H9 (cell line): Measurements from ENCODE around the gene SMYD1. TPM values are rescaled to one million over a fixed set of nuclear protein-coding genes. Genes with fewer than 3 reads are reported as not detected.

ENCODE experiments used
- DNase-seq: peaks from one replicate; pipeline ENCODE4 v3.0.0-alpha.2; 2017
- H2AFZ ChIP-seq: one replicate; pipeline ENCODE4 v1.6.1; 2013; ENCODE audit warnings: mild to moderate bottlenecking, low read length, control low read depth, moderate library complexity
- H2AK5ac ChIP-seq: 2 replicates; pipeline ENCODE4 v1.6.1; 2013; ENCODE audit warnings: low read length, control low read depth, mixed read lengths; ENCODE audit not compliant: insufficient read length
- H2BK120ac ChIP-seq: one replicate; pipeline ENCODE4 v1.6.1; 2013; ENCODE audit warnings: low read depth, mild to moderate bottlenecking, low read length, control low read depth, inconsistent platforms; ENCODE audit not compliant: poor library complexity, severe bottlenecking
- H2BK12ac ChIP-seq: 2 replicates; pipeline ENCODE4 v1.6.1; 2013; ENCODE audit warnings: low read length, control low read depth, mixed read lengths, low read depth; ENCODE audit not compliant: insufficient read length
- H2BK15ac ChIP-seq: 2 replicates; pipeline ENCODE4 v1.6.1; 2013; ENCODE audit warnings: low read depth, low read length, control low read depth
- H2BK20ac ChIP-seq: one replicate; pipeline ENCODE4 v1.6.1; 2013; ENCODE audit warnings: low read depth, mild to moderate bottlenecking, low read length, control low read depth, inconsistent platforms; ENCODE audit not compliant: poor library complexity, severe bottlenecking
- H2BK5ac ChIP-seq: 2 replicates; pipeline ENCODE4 v1.6.1; 2013; ENCODE audit warnings: low read length, control low read depth, mixed read lengths; ENCODE audit not compliant: insufficient read length
- H3K14ac ChIP-seq: 2 replicates; pipeline ENCODE4 v1.6.1; 2013; ENCODE audit warnings: low read length, control low read depth; ENCODE audit not compliant: insufficient read depth
- H3K18ac ChIP-seq: 2 replicates; pipeline ENCODE4 v1.6.1; 2013; ENCODE audit warnings: low read depth, mild to moderate bottlenecking, mixed read lengths, low read length, control low read depth; ENCODE audit not compliant: insufficient read length
- H3K23ac ChIP-seq: 2 replicates; pipeline ENCODE4 v1.6.1; 2013; ENCODE audit warnings: low read length, control low read depth, mixed read lengths, low read depth; ENCODE audit not compliant: insufficient read length
- H3K23me2 ChIP-seq: 2 replicates; pipeline ENCODE4 v1.6.1; 2013; ENCODE audit warnings: low read depth, mild to moderate bottlenecking, mixed read lengths, low read length, control low read depth; ENCODE audit not compliant: insufficient read length, poor library complexity, severe bottlenecking
- H3K27ac ChIP-seq: 2 replicates; pipeline ENCODE4 v1.5.1; 2013; ENCODE audit warnings: low read length, control low read depth, mixed read lengths, low read depth; ENCODE audit not compliant: insufficient read length
- H3K27me3 ChIP-seq: 2 replicates; pipeline ENCODE4 v1.6.1; 2013; ENCODE audit warnings: low read length, control low read depth, inconsistent platforms; ENCODE audit not compliant: insufficient read depth
- H3K4ac ChIP-seq: 2 replicates; pipeline ENCODE4 v1.6.1; 2013; ENCODE audit warnings: low read depth, mild to moderate bottlenecking, control low read depth, inconsistent platforms, low read length, moderate library complexity
- H3K4me1 ChIP-seq: 2 replicates; pipeline ENCODE4 v1.6.1; 2013; ENCODE audit warnings: low read length, control low read depth, inconsistent platforms; ENCODE audit not compliant: insufficient read depth
- H3K4me2 ChIP-seq: 2 replicates; pipeline ENCODE4 v1.6.1; 2013; ENCODE audit warnings: low read length, control low read depth, mixed read lengths; ENCODE audit not compliant: insufficient read length, insufficient read depth
- H3K56ac ChIP-seq: 2 replicates; pipeline ENCODE4 v1.6.1; 2013; ENCODE audit warnings: low read depth, mild to moderate bottlenecking, mixed read lengths, low read length, control low read depth; ENCODE audit not compliant: insufficient read length
- H3K79me1 ChIP-seq: 2 replicates; pipeline ENCODE4 v1.6.1; 2013; ENCODE audit warnings: low read depth, mild to moderate bottlenecking, moderate library complexity, low read length, control low read depth, inconsistent platforms; ENCODE audit not compliant: insufficient read depth, poor library complexity, severe bottlenecking
- H3K79me2 ChIP-seq: 2 replicates; pipeline ENCODE4 v1.6.1; 2013; ENCODE audit warnings: low read length, control low read depth, inconsistent platforms; ENCODE audit not compliant: insufficient read depth
- H3K9ac ChIP-seq: 2 replicates; pipeline ENCODE4 v1.6.1; 2013; ENCODE audit warnings: low read length, control low read depth, mixed read lengths; ENCODE audit not compliant: insufficient read length; ENCODE audit errors: extremely low read depth
- H3K9me3 ChIP-seq: one replicate; pipeline ENCODE4 v1.6.1; 2013; ENCODE audit warnings: low read depth, low read length, inconsistent platforms; ENCODE audit not compliant: control insufficient read depth
- H3T11ph ChIP-seq: one replicate; pipeline ENCODE4 v1.6.1; 2013; ENCODE audit warnings: mild to moderate bottlenecking, low read length, control low read depth, inconsistent platforms
- H4K20me1 ChIP-seq: one replicate; pipeline ENCODE4 v1.6.1; 2013; ENCODE audit not compliant: control insufficient read depth, insufficient read length, insufficient read depth
- H4K5ac ChIP-seq: 2 replicates; pipeline ENCODE4 v1.6.1; 2013; ENCODE audit warnings: low read depth, mild to moderate bottlenecking, mixed read lengths, low read length, control low read depth; ENCODE audit not compliant: insufficient read length
- H4K8ac ChIP-seq: replicated peaks from 2 replicates; pipeline ENCODE4 v1.6.1; 2013; ENCODE audit warnings: low read length, control low read depth, mixed read lengths, low read depth; ENCODE audit not compliant: insufficient read length
- H4K91ac ChIP-seq: 2 replicates; pipeline ENCODE4 v1.6.1; 2013; ENCODE audit warnings: low read depth, mild to moderate bottlenecking, moderate library complexity, mixed read lengths, low read length, control low read depth; ENCODE audit not compliant: insufficient read length
- H3K27ac Mint-ChIP-seq, 3 experiments: 2 replicates in 2 of 3; 3 replicates in 1 of 3; pipeline ENCODE4 v1.8.0; 2020 to 2021; ENCODE audit warnings: mixed read lengths in 3 of 3, mild to moderate bottlenecking in 1 of 3, moderate library complexity in 1 of 3
- H3K27me3 Mint-ChIP-seq: 2 replicates; pipeline ENCODE4 v1.8.0; 2021; ENCODE audit warnings: low read depth, mild to moderate bottlenecking, moderate library complexity, mixed read lengths
- H3K36me3 Mint-ChIP-seq, 3 experiments: 2 replicates in 2 of 3; 3 replicates in 1 of 3; pipeline ENCODE4 v1.8.0; 2020 to 2021; ENCODE audit warnings: low read depth in 3 of 3, mixed read lengths in 3 of 3; ENCODE audit not compliant: insufficient read depth in 1 of 3
- H3K4me1 Mint-ChIP-seq, 2 experiments: 2 replicates each; pipeline ENCODE4 v1.8.0; 2020; ENCODE audit warnings: mixed read lengths in 2 of 2
- H3K4me3 Mint-ChIP-seq, 2 experiments: 2 replicates in 1 of 2; 3 replicates in 1 of 2; pipeline ENCODE4 v1.8.0; 2020 to 2021; ENCODE audit warnings: mild to moderate bottlenecking in 2 of 2, mixed read lengths in 2 of 2, moderate library complexity in 1 of 2
- H3K9me3 Mint-ChIP-seq, 2 experiments: 2 replicates in 1 of 2; 3 replicates in 1 of 2; pipeline ENCODE4 v1.8.0; 2020; ENCODE audit warnings: mild to moderate bottlenecking in 2 of 2, mixed read lengths in 2 of 2, moderate library complexity in 1 of 2
- CTCF ChIP-seq: fragments of 200-600 bp; sonication (generic); conservative IDR thresholded peaks from 3 replicates; pipeline ENCODE4 v1.8.0; 2021; ENCODE audit warnings: antibody characterized with exemption, mild to moderate bottlenecking
- WGBS: extraction: QIAGEN DNeasy Blood & Tissue Kit; methylation state at CpG from one replicate; pipeline ENCODE4 v1.1.7; 2013; ENCODE audit warnings: missing lambda C conversion rate, low lambda C conversion rate, mixed read lengths; ENCODE audit not compliant: insufficient read length; ENCODE audit errors: extremely low coverage; 5-methylcytosine and 5-hydroxymethylcytosine counted together
- total RNA-seq: library from RNA; stranded (reverse); gene quantifications from 2 replicates; pipeline ENCODE4 v1.2.1, GENCODE V29; 2021

SMYD1 gene
- total RNA-seq, 1 experiment from 2014 or later = not detected

GRCh38 chr2:88121678-88122077 lies 54.1 kb downstream of the SMYD1 start:
- H3K27ac Mint-ChIP-seq = no peak overlapping the region; a peak in 1 of 7 replicates
- H3K4me3 Mint-ChIP-seq = no peak overlapping the region
- no peak for TF ChIP-seq CTCF

More at GRCh38 chr2:88121678-88122077, 54.1 kb downstream of the SMYD1 start:
- H2AK5ac ChIP-seq = no peak overlapping the region
- H4K5ac ChIP-seq = no peak overlapping the region
- no peak overlapping the region for H3K14ac ChIP-seq
- no peaks in the 10 kb centered on the region for H3K27me3 ChIP-seq
- no peaks in the 10 kb centered on the region for H3K79me2 ChIP-seq
- no peak overlapping the region for H2AFZ ChIP-seq
- H3K9me3 ChIP-seq = no peaks in the 10 kb centered on the region
- no peaks in the 10 kb centered on the region for H4K20me1 ChIP-seq
- no peak for DNase-seq
- H3K36me3 Mint-ChIP-seq = no peaks in the 10 kb centered on the region; a peak in 1 of 7 replicates
- H2BK120ac ChIP-seq = no peak overlapping the region
- H3K4ac ChIP-seq = no peak overlapping the region
- H2BK15ac ChIP-seq = no peak overlapping the region
- H3K23ac ChIP-seq = no peak overlapping the region
- no peak overlapping the region for H2BK12ac ChIP-seq
- peaks cover 4 to 6% of the 10 kb centered on the region in 2 experiments for H3K4me1 Mint-ChIP-seq
- no peak overlapping the region for H2BK5ac ChIP-seq
- H3K79me1 ChIP-seq = no peaks in the 10 kb centered on the region
- H3K4me1 ChIP-seq = no peaks in the 10 kb centered on the region
- no peak overlapping the region for H3K9ac ChIP-seq
- WGBS = no CpG with 5 or more reads among the region's 4 CpGs
- no peaks in the 10 kb centered on the region for H3K9me3 Mint-ChIP-seq
- H3K56ac ChIP-seq = no peak overlapping the region
- no peak overlapping the region for H3K18ac ChIP-seq
- no peak overlapping the region for H4K8ac ChIP-seq
- no peak overlapping the region for H3K27ac ChIP-seq
- H3K27me3 Mint-ChIP-seq = peaks cover 13% of the 10 kb centered on the region
- H3K23me2 ChIP-seq = no peaks in the 10 kb centered on the region
- no peak overlapping the region for H3K4me2 ChIP-seq
- no peak overlapping the region for H3T11ph ChIP-seq
- no peak overlapping the region for H2BK20ac ChIP-seq
- no peak overlapping the region for H4K91ac ChIP-seq
